Measurements from ENCODE around the gene MED29. TPM values are rescaled to one million over a fixed set of nuclear protein-coding genes. Genes with fewer than 3 reads are reported as not detected.
A peak's percentile ranks its signal among the peaks of the same experiment; 100 is the strongest.

Gene MED29
- total RNA-seq, 1 donor from 2014 or later, result 36.3 TPM

GRCh38 chr19:39412867-39413271 lies 21.7 kb downstream of the MED29 start:
- H3K36me3 Mint-ChIP-seq (ENCODE audit: insufficient read depth), result peaks cover 6% of the 10 kb centered on the region
- H3K4me3 Mint-ChIP-seq (ENCODE audit: low read depth), result peak overlapping the region; percentile 98
- H3K4me1 Mint-ChIP-seq (ENCODE audit: low read depth), result peaks cover 43% of the 10 kb centered on the region
- peak; percentile 6 for TF ChIP-seq CTCF (IDR thresholded peaks at IDR 0.05; ENCODE audit: unreplicated experiment)
- no peak for DNase-seq (ENCODE audit: low spot score, unreplicated experiment)
- H3K27me3 Mint-ChIP-seq, result no peaks in the 10 kb centered on the region
- H3K9me3 Mint-ChIP-seq (ENCODE audit: low read depth), result no peaks in the 10 kb centered on the region
- H3K27ac Mint-ChIP-seq, result peak overlapping the region; percentile 96

GRCh38 chr19:39413272-39413910 lies 22.2 kb downstream of the MED29 start:
- Mint-ChIP-seq H3K27me3 (no peaks in the 10 kb centered on the region), H3K4me3 (ENCODE audit: low read depth) (peak overlapping the region; percentile 98), H3K27ac (peak overlapping the region; percentile 99), H3K36me3 (ENCODE audit: insufficient read depth) (peaks cover 6% of the 10 kb centered on the region), H3K4me1 (ENCODE audit: low read depth) (peaks cover 43% of the 10 kb centered on the region), H3K9me3 (ENCODE audit: low read depth) (no peaks in the 10 kb centered on the region)
- DNase-seq (ENCODE audit: low spot score, unreplicated experiment), result peak; percentile 62
- no peak for TF ChIP-seq CTCF (IDR thresholded peaks at IDR 0.05; ENCODE audit: unreplicated experiment)

- TF ChIP-seq CTCF (IDR thresholded peaks at IDR 0.05; ENCODE audit: unreplicated experiment), result peak; percentile 9
- H3K27me3 Mint-ChIP-seq, result no peaks in the 10 kb centered on the region
These were observed 22.9 kb downstream of the MED29 start for GRCh38 chr19:39413911-39414608.

GRCh38 chr19:39415111-39416046 lies 24.2 kb downstream of the MED29 start:
- H3K27me3 Mint-ChIP-seq, result no peaks in the 10 kb centered on the region
- no peak for TF ChIP-seq CTCF (IDR thresholded peaks at IDR 0.05; ENCODE audit: unreplicated experiment)
- peaks cover 33% of the 10 kb centered on the region for H3K4me1 Mint-ChIP-seq (ENCODE audit: low read depth)
- DNase-seq (ENCODE audit: low spot score, unreplicated experiment), result no peak
- peak overlapping the region; percentile 50 for H3K4me3 Mint-ChIP-seq (ENCODE audit: low read depth)
- no peaks in the 10 kb centered on the region for H3K9me3 Mint-ChIP-seq (ENCODE audit: low read depth)
- H3K36me3 Mint-ChIP-seq (ENCODE audit: insufficient read depth), result peaks cover 4% of the 10 kb centered on the region
- no peak overlapping the region for H3K27ac Mint-ChIP-seq

More at GRCh38 chr19:39413911-39414608, 22.9 kb downstream of the MED29 start:
- H3K9me3 Mint-ChIP-seq (ENCODE audit: low read depth), result no peaks in the 10 kb centered on the region
- DNase-seq (ENCODE audit: low spot score, unreplicated experiment), result no peak
- peaks cover 2% of the 10 kb centered on the region for H3K36me3 Mint-ChIP-seq (ENCODE audit: insufficient read depth)
- peak overlapping the region; percentile 98 for H3K4me3 Mint-ChIP-seq (ENCODE audit: low read depth)
- peaks cover 38% of the 10 kb centered on the region for H3K4me1 Mint-ChIP-seq (ENCODE audit: low read depth)
- H3K27ac Mint-ChIP-seq, result peak overlapping the region; percentile 99

Measured in progenitor cell of endocrine pancreas (in vitro differentiated cells).